Right lobe of liver (tissue), 4 donors: ENCODE results near the gene ANKRD55.

Experiments
- POLR2A ChIP-seq: fragments of 450-650 bp; IDR thresholded peaks from one replicate; pipeline ENCODE4 v1.6.1; 2017; ENCODE audit warnings: antibody characterized with exemption, mild to moderate bottlenecking
- TF ChIP-seq, protein P1 (sequence below), 4 donors: fragments of 200-600 bp in 3 of 4; fragments of 450-650 bp in 1 of 4; IDR thresholded peaks; one replicate each; pipeline versions ENCODE4 v1.5.1 to v1.8.0; 2016 to 2022; ENCODE audit warnings: antibody characterized with exemption in 4 of 4, mild to moderate bottlenecking in 2 of 4
- donor health status: DM: no; HTN: no; CAD: no.
- donor health status: DM: no; HTN: no; CAD: no.
- donor health status: DM: no; HTN: yes; CAD: no.

DNA sequence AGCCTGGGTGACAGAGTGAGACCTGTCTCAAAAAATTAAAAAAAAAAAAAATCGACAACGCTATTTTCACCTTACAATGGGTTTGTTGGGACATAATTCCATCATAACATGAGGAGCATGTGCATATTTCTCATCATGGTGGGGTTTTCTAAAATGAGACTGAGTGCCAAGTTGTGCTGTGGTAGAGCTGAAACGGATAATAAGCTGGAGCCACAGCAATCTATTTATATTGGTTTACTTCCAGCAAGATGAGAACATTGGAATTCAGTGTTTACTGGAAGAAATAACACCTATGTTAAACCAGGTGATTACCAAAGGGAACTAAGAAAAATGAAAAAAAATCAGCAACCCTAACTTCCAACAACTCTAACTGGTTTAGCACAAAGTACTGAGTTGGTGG, 136.1 kb downstream of the ANKRD55 start:
- TF ChIP-seq, protein P1, sequence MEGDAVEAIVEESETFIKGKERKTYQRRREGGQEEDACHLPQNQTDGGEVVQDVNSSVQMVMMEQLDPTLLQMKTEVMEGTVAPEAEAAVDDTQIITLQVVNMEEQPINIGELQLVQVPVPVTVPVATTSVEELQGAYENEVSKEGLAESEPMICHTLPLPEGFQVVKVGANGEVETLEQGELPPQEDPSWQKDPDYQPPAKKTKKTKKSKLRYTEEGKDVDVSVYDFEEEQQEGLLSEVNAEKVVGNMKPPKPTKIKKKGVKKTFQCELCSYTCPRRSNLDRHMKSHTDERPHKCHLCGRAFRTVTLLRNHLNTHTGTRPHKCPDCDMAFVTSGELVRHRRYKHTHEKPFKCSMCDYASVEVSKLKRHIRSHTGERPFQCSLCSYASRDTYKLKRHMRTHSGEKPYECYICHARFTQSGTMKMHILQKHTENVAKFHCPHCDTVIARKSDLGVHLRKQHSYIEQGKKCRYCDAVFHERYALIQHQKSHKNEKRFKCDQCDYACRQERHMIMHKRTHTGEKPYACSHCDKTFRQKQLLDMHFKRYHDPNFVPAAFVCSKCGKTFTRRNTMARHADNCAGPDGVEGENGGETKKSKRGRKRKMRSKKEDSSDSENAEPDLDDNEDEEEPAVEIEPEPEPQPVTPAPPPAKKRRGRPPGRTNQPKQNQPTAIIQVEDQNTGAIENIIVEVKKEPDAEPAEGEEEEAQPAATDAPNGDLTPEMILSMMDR (IDR thresholded peaks at IDR 0.05), result no peak
- no peak for TF ChIP-seq POLR2A
